OCI-LY1 (cell line): ENCODE results near the gene COPA.

ENCODE experiments used
- H2AFZ ChIP-seq: fragments of 200-600 bp; sonication (generic), shearing (Covaris generic); 2 replicates; pipeline ENCODE4 v1.6.0; 2014; ENCODE audit warnings: antibody characterized with exemption, mild to moderate bottlenecking, low read length
- H3F3A ChIP-seq: fragments of 200-600 bp; sonication (generic), shearing (Covaris generic); 2 replicates; pipeline ENCODE4 v1.6.0; 2014; ENCODE audit warnings: mild to moderate bottlenecking, antibody characterized with exemption, low read length, moderate library complexity; ENCODE audit not compliant: insufficient read depth
- H3K27ac ChIP-seq: fragments of 200-600 bp; sonication (generic); 2 replicates; pipeline ENCODE4 v1.5.1; 2014; ENCODE audit warnings: low read length, mixed run types, mild to moderate bottlenecking, low read depth; ENCODE audit not compliant: poor library complexity, severe bottlenecking
- H3K27me3 ChIP-seq: fragments of 200-600 bp; sonication (generic); 2 replicates; pipeline ENCODE4 v1.6.0; 2014; ENCODE audit warnings: antibody characterized with exemption, mild to moderate bottlenecking, low read length, moderate library complexity; ENCODE audit not compliant: insufficient read depth
- H3K36me3 ChIP-seq: fragments of 200-600 bp; sonication (generic); 2 replicates; pipeline ENCODE4 v1.6.1; 2014; ENCODE audit warnings: mild to moderate bottlenecking, antibody characterized with exemption, low read length, moderate library complexity, mixed read lengths; ENCODE audit not compliant: insufficient read depth
- H3K4me1 ChIP-seq: fragments of 200-600 bp; sonication (generic); 2 replicates; pipeline ENCODE4 v1.5.1; 2014; ENCODE audit warnings: mild to moderate bottlenecking, low read length, moderate library complexity; ENCODE audit not compliant: insufficient read depth, severe bottlenecking
- H3K4me2 ChIP-seq: fragments of 200-600 bp; sonication (generic), shearing (Covaris generic); 2 replicates; pipeline ENCODE4 v1.6.1; 2014; ENCODE audit warnings: low read length
- H3K4me3 ChIP-seq: fragments of 200-600 bp; sonication (generic); 2 replicates; pipeline ENCODE4 v1.5.1; 2014; ENCODE audit warnings: low read length, low read depth, mild to moderate bottlenecking, mixed read lengths; ENCODE audit not compliant: poor library complexity, severe bottlenecking
- H3K79me2 ChIP-seq: fragments of 200-600 bp; shearing (Covaris generic); 2 replicates; pipeline ENCODE4 v1.6.1; 2016; ENCODE audit warnings: mixed run types, low read length, mixed read lengths; ENCODE audit not compliant: insufficient read depth
- H3K9ac ChIP-seq: fragments of 200-600 bp; sonication (generic), shearing (Covaris generic); 2 replicates; pipeline ENCODE4 v1.6.1; 2014; ENCODE audit warnings: mild to moderate bottlenecking, low read length, mixed read lengths
- H3K9me2 ChIP-seq: fragments of 200-600 bp; sonication (generic), shearing (Covaris generic); 2 replicates; pipeline ENCODE4 v1.6.1; 2014; ENCODE audit warnings: low read depth, mild to moderate bottlenecking, low read length, mixed read lengths
- H3K9me3 ChIP-seq: fragments of 200-600 bp; shearing (Covaris generic); 2 replicates; pipeline ENCODE4 v1.6.1; 2014; ENCODE audit warnings: low read length, mixed read lengths
- H4K20me1 ChIP-seq: fragments of 200-600 bp; sonication (generic), shearing (Covaris generic); 2 replicates; pipeline ENCODE4 v1.6.0; 2016; ENCODE audit warnings: mild to moderate bottlenecking, low read length; ENCODE audit not compliant: insufficient read depth
- CTCF ChIP-seq: fragments of 200-600 bp; sonication (generic), shearing (Covaris generic); IDR thresholded peaks from 2 replicates; pipeline ENCODE4 v1.5.1; 2017; ENCODE audit warnings: mild to moderate bottlenecking, antibody characterized with exemption, low read length, moderate library complexity, mixed read lengths
- EZH2 ChIP-seq: fragments of 200-600 bp; sonication (generic), shearing (Covaris generic); IDR thresholded peaks from 2 replicates; pipeline ENCODE4 v1.8.0; 2017; ENCODE audit warnings: borderline replicate concordance, mixed run types, mild to moderate bottlenecking, antibody characterized with exemption, low read length, moderate library complexity, mixed read lengths

The COPA gene

GRCh38 chr1:160244209-160244608 lies 98.8 kb downstream of the COPA start:
- no peak for TF ChIP-seq CTCF
- no peak for TF ChIP-seq EZH2
- no peaks in the 10 kb centered on the region for H3K4me1 ChIP-seq
- H3F3A ChIP-seq = no peaks in the 10 kb centered on the region
- no peaks in the 10 kb centered on the region for H3K9me2 ChIP-seq
- no peak overlapping the region for H3K27ac ChIP-seq
- peaks cover 24% of the 10 kb centered on the region for H3K79me2 ChIP-seq
- H2AFZ ChIP-seq = no peak overlapping the region
- no peaks in the 10 kb centered on the region for H3K27me3 ChIP-seq
- no peaks in the 10 kb centered on the region for H3K9me3 ChIP-seq
- H3K9ac ChIP-seq = no peak overlapping the region
- peaks cover 47% of the 10 kb centered on the region for H3K36me3 ChIP-seq
- no peak overlapping the region for H3K4me3 ChIP-seq
- no peak overlapping the region for H3K4me2 ChIP-seq
- H4K20me1 ChIP-seq = no peaks in the 10 kb centered on the region

- H3K4me1 ChIP-seq = no peaks in the 10 kb centered on the region
- no peaks in the 10 kb centered on the region for H3K9me3 ChIP-seq
- H3K9me2 ChIP-seq = no peaks in the 10 kb centered on the region
- H3K4me3 ChIP-seq = no peak overlapping the region
- H3K4me2 ChIP-seq = no peak overlapping the region
- no peaks in the 10 kb centered on the region for H3K27me3 ChIP-seq
- no peaks in the 10 kb centered on the region for H3F3A ChIP-seq
- H4K20me1 ChIP-seq = no peaks in the 10 kb centered on the region
- no peak overlapping the region for H3K27ac ChIP-seq
- no peak for TF ChIP-seq CTCF
- no peak for TF ChIP-seq EZH2
- H2AFZ ChIP-seq = no peak overlapping the region
- H3K79me2 ChIP-seq = peaks cover 21% of the 10 kb centered on the region; the same call in 1 of the 2 replicates
- H3K9ac ChIP-seq = no peak overlapping the region
- peaks cover 52% of the 10 kb centered on the region for H3K36me3 ChIP-seq
Observed at GRCh38 chr1:160243767-160244166, 99.3 kb downstream of the COPA start.

GRCh38 chr1:160239582-160240299 lies 103.3 kb downstream of the COPA start:
- Histone ChIP-seq H3K36me3 (peaks cover 91% of the 10 kb centered on the region), H3K27me3 (no peaks in the 10 kb centered on the region), H3K4me3 (no peak overlapping the region)

More at GRCh38 chr1:160239582-160240299, 103.3 kb downstream of the COPA start:
- no peak overlapping the region for H3K9ac ChIP-seq
- TF ChIP-seq EZH2 (no peak), CTCF (no peak)
- no peaks in the 10 kb centered on the region for H4K20me1 ChIP-seq
- no peaks in the 10 kb centered on the region for H3K4me1 ChIP-seq
- no peaks in the 10 kb centered on the region for H3F3A ChIP-seq
- H3K79me2 ChIP-seq = no peaks in the 10 kb centered on the region
- no peak overlapping the region for H3K4me2 ChIP-seq
- H3K9me3 ChIP-seq = no peaks in the 10 kb centered on the region
- H2AFZ ChIP-seq = no peak overlapping the region
- H3K9me2 ChIP-seq = no peaks in the 10 kb centered on the region
- no peak overlapping the region for H3K27ac ChIP-seq
